ENCODE data around the gene PPM1L. TPM values are rescaled to one million over a fixed set of nuclear protein-coding genes. Genes with fewer than 3 reads are reported as not detected.

PPM1L gene
- total RNA-seq, 2 donors from 2014 or later: 13.3 to 25.3 TPM

GRCh38 chr3:160883373-160883772, 127.3 kb downstream of the PPM1L start:
- Histone ChIP-seq H3K9me3 (no peaks in the 10 kb centered on the region), H3K27me3 (replicated peaks; ENCODE audit: insufficient read depth) (no peaks in the 10 kb centered on the region), H3K4me1 (ENCODE audit: control insufficient read depth in 1 of 2, low read depth in 2 of 2) (no peaks in the 10 kb centered on the region), H3K36me3 (no peaks in the 10 kb centered on the region), H3K27ac (no peak overlapping the region), H3K4me3 (no peak overlapping the region)
- TF ChIP-seq CTCF (IDR thresholded peaks at IDR 0.05): no peak
- ATAC-seq (ENCODE audit: insufficient number of reproducible peaks, low FRiP score, low read depth) (no peak), DNase-seq (ENCODE audit: low spot score) (no peak)

DNA sequence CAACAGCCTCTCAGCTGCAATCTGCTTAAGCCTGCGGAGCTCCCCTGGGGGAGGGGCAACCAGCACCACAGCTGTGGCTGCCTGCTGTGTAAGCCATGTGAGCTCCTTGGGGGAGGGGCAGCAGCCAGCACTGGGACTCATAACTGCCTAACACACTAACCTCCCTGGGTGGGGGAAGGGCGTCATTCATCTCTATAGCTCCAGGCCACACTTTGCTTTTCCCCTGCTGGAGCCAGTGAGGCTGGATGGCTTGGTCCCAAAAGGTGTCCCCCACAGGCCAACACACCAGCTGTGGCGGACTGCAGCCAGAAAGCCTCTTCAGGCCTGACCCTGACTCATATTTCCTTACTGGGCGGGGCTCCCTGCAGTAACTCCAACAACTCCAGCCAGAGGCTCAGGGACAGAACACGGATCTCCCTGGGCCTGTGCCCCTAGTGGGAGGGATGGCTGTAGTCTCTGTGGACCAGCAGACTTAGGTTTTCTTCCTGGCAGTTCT, 129.8 kb downstream of the PPM1L start:
- DNase-seq (ENCODE audit: low spot score) (no peak), ATAC-seq (ENCODE audit: insufficient number of reproducible peaks, low FRiP score, low read depth) (no peak)
- Histone ChIP-seq H3K36me3 (no peaks in the 10 kb centered on the region), H3K4me3 (no peak overlapping the region), H3K27ac (no peak overlapping the region), H3K9me3 (no peaks in the 10 kb centered on the region), H3K27me3 (replicated peaks; ENCODE audit: insufficient read depth) (no peaks in the 10 kb centered on the region), H3K4me1 (ENCODE audit: control insufficient read depth in 1 of 2, low read depth in 2 of 2) (no peaks in the 10 kb centered on the region)
- TF ChIP-seq CTCF (IDR thresholded peaks at IDR 0.05): no peak

DNA sequence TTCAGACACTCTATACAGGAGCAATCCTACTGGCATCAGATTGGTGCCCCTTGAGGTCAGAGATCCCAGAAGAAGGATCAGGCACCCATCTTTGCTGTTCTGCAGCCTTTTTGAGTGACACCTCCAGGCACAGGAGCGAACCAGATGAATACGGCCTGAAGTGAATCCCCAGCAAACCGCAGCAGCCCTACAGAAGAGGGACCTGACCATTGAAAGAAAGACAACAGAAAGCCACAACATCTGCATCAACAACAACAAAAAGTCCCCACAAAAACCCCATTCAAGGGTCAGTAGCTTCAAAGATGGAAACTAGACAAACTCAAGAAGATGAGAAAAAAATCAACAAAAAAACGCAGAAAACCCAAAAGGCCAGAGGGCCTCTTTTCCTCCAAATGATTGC, 130.4 kb downstream of the PPM1L start:
- H3K4me3 ChIP-seq: no peak overlapping the region
- no peak for ATAC-seq (ENCODE audit: insufficient number of reproducible peaks, low FRiP score, low read depth)
- H3K27me3 ChIP-seq (replicated peaks; ENCODE audit: insufficient read depth): no peaks in the 10 kb centered on the region
- H3K4me1 ChIP-seq (ENCODE audit: control insufficient read depth in 1 of 2, low read depth in 2 of 2): no peaks in the 10 kb centered on the region
- H3K27ac ChIP-seq: no peak overlapping the region
- TF ChIP-seq CTCF (IDR thresholded peaks at IDR 0.05): no peak
- no peaks in the 10 kb centered on the region for H3K9me3 ChIP-seq
- no peaks in the 10 kb centered on the region for H3K36me3 ChIP-seq
- no peak for DNase-seq (ENCODE audit: low spot score)

- H3K27ac ChIP-seq: no peak overlapping the region
These were observed 137.2 kb downstream of the PPM1L start for GRCh38 chr3:160893207-160893606.

DNA sequence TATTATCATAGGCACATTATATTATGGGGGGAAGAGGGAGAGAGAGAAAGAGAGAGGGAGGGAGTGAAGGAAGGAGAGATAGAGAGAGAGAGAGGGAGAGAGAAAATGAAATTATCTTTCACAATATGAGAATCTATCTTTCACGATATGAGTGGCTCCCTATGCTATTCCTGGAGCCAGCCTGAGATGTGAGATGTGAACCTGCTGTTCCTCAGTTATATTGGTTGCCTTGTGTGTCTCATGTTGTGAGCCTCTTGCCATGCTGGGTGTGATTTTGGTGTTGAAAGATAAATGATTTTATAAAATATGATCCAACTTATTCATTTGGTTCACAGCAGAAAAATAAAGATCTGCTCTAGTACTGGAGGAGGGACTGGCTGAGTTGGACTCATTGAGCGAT, 148.7 kb downstream of the PPM1L start:
- no peak for TF ChIP-seq CTCF (IDR thresholded peaks at IDR 0.05)
- Histone ChIP-seq H3K36me3 (no peaks in the 10 kb centered on the region), H3K4me3 (no peak overlapping the region), H3K9me3 (no peaks in the 10 kb centered on the region), H3K27ac (no peak overlapping the region), H3K27me3 (replicated peaks; ENCODE audit: insufficient read depth) (no peaks in the 10 kb centered on the region), H3K4me1 (ENCODE audit: control insufficient read depth in 1 of 2, low read depth in 2 of 2) (no peaks in the 10 kb centered on the region)
- DNase-seq (ENCODE audit: low spot score): no peak
- ATAC-seq (ENCODE audit: insufficient number of reproducible peaks, low FRiP score, low read depth): no peak

More at GRCh38 chr3:160893207-160893606, 137.2 kb downstream of the PPM1L start:
- H3K36me3 ChIP-seq: no peaks in the 10 kb centered on the region
- no peaks in the 10 kb centered on the region for H3K9me3 ChIP-seq
- DNase-seq (ENCODE audit: low spot score) (no peak), ATAC-seq (ENCODE audit: insufficient number of reproducible peaks, low FRiP score, low read depth) (no peak)
- TF ChIP-seq CTCF (IDR thresholded peaks at IDR 0.05): no peak
- H3K27me3 ChIP-seq (replicated peaks; ENCODE audit: insufficient read depth): no peaks in the 10 kb centered on the region
- H3K4me1 ChIP-seq (ENCODE audit: control insufficient read depth in 1 of 2, low read depth in 2 of 2): no peaks in the 10 kb centered on the region
- H3K4me3 ChIP-seq: no peak overlapping the region

Data from thoracic aorta (tissue), 2 donors.